GM12892 (cell line): ENCODE data around the gene RPL38.

Experiments
- DNase-seq: peaks from one replicate; pipeline ENCODE4 v3.0.0; 2011; ENCODE audit not compliant: insufficient read length
- FAIRE-seq: peaks from 2 replicates; lab custom pipeline; 2011; peaks lifted over from hg19 to GRCh38; lab: Jason Lieb, UNC
- POLR2A ChIP-seq: IDR thresholded peaks from 2 replicates; pipeline ENCODE4 v1.6.1; 2011; ENCODE audit warnings: low read depth, low read length, control low read depth
- POLR2AphosphoS5 ChIP-seq: IDR thresholded peaks from 2 replicates; pipeline ENCODE4 v1.6.1; 2011; ENCODE audit warnings: low read depth, low read length, control low read depth
- TAF1 ChIP-seq: IDR thresholded peaks from 2 replicates; pipeline ENCODE4 v1.6.1; 2011; ENCODE audit warnings: low read depth, mild to moderate bottlenecking, control low read depth, low read length, borderline replicate concordance

Gene RPL38

GRCh38 chr17:74234486-74234885 lies 31.0 kb downstream of the RPL38 start:
- FAIRE-seq, result no peak
- DNase-seq, result no peak
- no peak for TF ChIP-seq POLR2A
- TF ChIP-seq POLR2AphosphoS5, result no peak
- no peak for TF ChIP-seq TAF1

GRCh38 chr17:74235040-74235581 lies 31.6 kb downstream of the RPL38 start:
- TF ChIP-seq POLR2AphosphoS5 (no peak), TAF1 (no peak), POLR2A (no peak)
- no peak for FAIRE-seq

GRCh38 chr17:74235911-74236371 lies 32.5 kb downstream of the RPL38 start:
- TF ChIP-seq POLR2AphosphoS5, result no peak
- no peak for TF ChIP-seq TAF1
- TF ChIP-seq POLR2A, result no peak
- FAIRE-seq (no peak), DNase-seq (no peak)

More at GRCh38 chr17:74235040-74235581, 31.6 kb downstream of the RPL38 start:
- DNase-seq, result no peak

- FAIRE-seq (no peak), DNase-seq (no peak)
- TF ChIP-seq POLR2AphosphoS5, result no peak
- TF ChIP-seq POLR2A, result no peak
- no peak for TF ChIP-seq TAF1
These were observed 33.8 kb downstream of the RPL38 start for GRCh38 chr17:74237321-74237720.

GRCh38 chr17:74239172-74239571 lies 35.7 kb downstream of the RPL38 start:
- FAIRE-seq, result no peak
- TF ChIP-seq POLR2A (no peak), TAF1 (no peak), POLR2AphosphoS5 (no peak)
- no peak for DNase-seq

GRCh38 chr17:74240618-74241205 lies 37.2 kb downstream of the RPL38 start:
- FAIRE-seq, result no peak
- TF ChIP-seq TAF1 (no peak), POLR2AphosphoS5 (no peak)
- no peak for DNase-seq

GRCh38 chr17:74241431-74241830 lies 38.0 kb downstream of the RPL38 start:
- FAIRE-seq, result no peak
- TF ChIP-seq POLR2A (no peak), TAF1 (no peak), POLR2AphosphoS5 (no peak)
- no peak for DNase-seq

- no peak for TF ChIP-seq POLR2AphosphoS5
- no peak for TF ChIP-seq TAF1
- no peak for TF ChIP-seq POLR2A
- DNase-seq (no peak), FAIRE-seq (no peak)
These were observed 38.4 kb downstream of the RPL38 start for GRCh38 chr17:74241847-74242246.

GRCh38 chr17:74243013-74243755 lies 39.7 kb downstream of the RPL38 start:
- no peak for TF ChIP-seq POLR2A
- no peak for TF ChIP-seq POLR2AphosphoS5
- no peak for TF ChIP-seq TAF1
- FAIRE-seq (no peak), DNase-seq (no peak)

GRCh38 chr17:74244128-74244527 lies 40.6 kb downstream of the RPL38 start:
- FAIRE-seq (no peak), DNase-seq (no peak)
- no peak for TF ChIP-seq POLR2AphosphoS5

GRCh38 chr17:74244548-74244947 lies 41.1 kb downstream of the RPL38 start:
- no peak for TF ChIP-seq POLR2A
- no peak for TF ChIP-seq POLR2AphosphoS5
- no peak for TF ChIP-seq TAF1
- FAIRE-seq, result no peak

More at GRCh38 chr17:74244548-74244947, 41.1 kb downstream of the RPL38 start:
- no peak for DNase-seq
